Skin of body (tissue), 2 donors: ENCODE results near the gene PIGQ. TPM values are rescaled to one million over a fixed set of nuclear protein-coding genes. Genes with fewer than 3 reads are reported as not detected.

Source experiments
- DNase-seq: peaks from one replicate; lab custom pipeline; 2025; lab: John Stamatoyannopoulos, UW
- total RNA-seq: library from RNA; depleted of rRNA; stranded (reverse); fragments of >200 nt; gene quantifications from one replicate; pipeline ENCODE4 v1.2.3, GENCODE V29; 2014

PIGQ gene
- total RNA-seq, 1 donor from 2014 or later, result 10.4 TPM

GRCh38 chr16:534135-534534, 35.6 kb upstream of the PIGQ start:
- no peak for DNase-seq

GRCh38 chr16:534856-535445, 34.8 kb upstream of the PIGQ start:
- no peak for DNase-seq

GRCh38 chr16:535446-536405, 34.0 kb upstream of the PIGQ start:
- no peak for DNase-seq

- no peak for DNase-seq
These were observed 33.0 kb upstream of the PIGQ start for GRCh38 chr16:536746-537145.

- no peak for DNase-seq
These were observed 32.1 kb upstream of the PIGQ start for GRCh38 chr16:537415-538335.

- no peak for DNase-seq
These were observed 29.8 kb upstream of the PIGQ start for GRCh38 chr16:539901-540530.

GRCh38 chr16:540645-541340, 29.0 kb upstream of the PIGQ start:
- DNase-seq, result no peak

- no peak for DNase-seq
These were observed 26.2 kb upstream of the PIGQ start for GRCh38 chr16:543301-544164.

- DNase-seq, result no peak
These were observed 25.3 kb upstream of the PIGQ start for GRCh38 chr16:544517-544916.

- DNase-seq, result no peak
These were observed 22.6 kb upstream of the PIGQ start for GRCh38 chr16:546909-547770.

- no peak for DNase-seq
These were observed 21.2 kb upstream of the PIGQ start for GRCh38 chr16:548586-548985.

- no peak for DNase-seq
These were observed 20.1 kb upstream of the PIGQ start for GRCh38 chr16:549544-550263.

GRCh38 chr16:551210-551609, 18.6 kb upstream of the PIGQ start:
- DNase-seq, result no peak

- no peak for DNase-seq
These were observed 17.6 kb upstream of the PIGQ start for GRCh38 chr16:552171-552570.

- DNase-seq, result no peak
These were observed 16.0 kb upstream of the PIGQ start for GRCh38 chr16:553601-554296.

GRCh38 chr16:554297-554621, 15.5 kb upstream of the PIGQ start:
- no peak for DNase-seq

GRCh38 chr16:554640-555365, 15.0 kb upstream of the PIGQ start:
- DNase-seq, result no peak
